HG03103 (cell line): ENCODE measurements around the gene MCM3AP.
"Not testable (repeated sequence)": the region's sequence is repeated elsewhere in the genome, so short reads cannot be mapped to it uniquely, and the experiment has no call there.

ENCODE experiments used
- ATAC-seq: cut with Tn5 transposase; IDR thresholded peaks from one replicate; pipeline ENCODE4 v1.9.1; 2021; ENCODE audit warnings: low read depth; ENCODE audit not compliant: unreplicated experiment

MCM3AP gene

GRCh38 chr21:46207006-46207919 lies 78.1 kb downstream of the MCM3AP start:
- ATAC-seq: no peak

DNA sequence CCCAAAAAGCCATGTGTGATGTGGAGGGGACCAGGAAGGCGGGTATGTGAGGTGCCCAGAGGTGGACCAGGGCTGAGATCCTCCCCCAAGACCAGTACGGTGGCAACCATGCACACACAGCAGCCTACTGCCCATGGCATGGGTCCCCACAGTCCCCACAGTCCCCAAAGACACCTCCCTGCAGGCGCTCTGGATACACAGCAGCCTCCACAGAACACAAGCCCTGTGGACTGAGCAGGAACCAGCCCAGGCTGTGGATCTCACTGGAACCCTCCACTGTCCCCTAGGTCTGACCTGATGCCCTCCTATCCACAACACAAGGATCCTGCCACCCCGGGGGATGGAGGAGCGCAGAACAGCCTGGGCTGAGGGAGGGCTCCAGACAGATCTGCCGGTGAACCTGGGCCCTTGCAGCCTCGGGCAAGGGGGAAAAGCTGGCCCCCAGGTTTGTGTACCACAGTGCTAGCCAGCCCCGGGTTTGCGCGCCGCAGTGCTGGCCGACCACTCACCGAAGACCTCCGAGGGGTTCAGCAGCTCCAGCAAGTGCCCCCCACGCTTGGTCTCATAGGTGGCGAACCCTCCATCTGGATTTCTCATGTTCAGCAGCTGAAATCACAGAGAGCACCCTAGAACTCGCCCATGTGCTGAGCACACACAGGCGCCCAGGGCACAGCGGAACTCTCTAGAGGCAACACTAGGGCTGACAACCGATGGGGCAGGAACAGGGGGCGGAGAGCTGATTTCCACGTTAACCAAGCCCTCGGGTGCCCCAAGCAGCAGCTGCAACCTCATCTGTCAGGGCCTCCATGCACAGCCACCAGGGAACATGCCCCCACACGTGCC lies 79.0 kb downstream of the MCM3AP start:
- ATAC-seq: no peak

DNA sequence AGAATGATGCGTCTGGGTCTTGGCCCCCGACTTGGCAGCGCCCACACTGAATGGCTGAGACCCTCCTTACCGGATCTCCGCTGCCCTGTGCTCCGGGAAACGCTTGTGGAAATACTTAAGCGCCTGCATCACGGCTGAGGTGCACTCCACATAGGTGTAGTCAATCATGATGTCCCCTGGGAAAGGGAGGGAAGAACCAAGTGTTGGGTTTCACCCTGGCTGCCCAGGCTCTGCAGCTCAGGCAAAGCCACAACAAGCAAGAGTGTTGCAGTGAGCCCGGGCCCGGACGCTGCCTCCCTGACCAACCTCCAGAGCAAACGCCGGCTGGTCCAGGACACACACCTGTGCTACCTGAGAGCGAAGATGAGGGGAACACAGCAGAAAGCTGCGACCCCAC lies 79.6 kb downstream of the MCM3AP start:
- no peak for ATAC-seq

DNA sequence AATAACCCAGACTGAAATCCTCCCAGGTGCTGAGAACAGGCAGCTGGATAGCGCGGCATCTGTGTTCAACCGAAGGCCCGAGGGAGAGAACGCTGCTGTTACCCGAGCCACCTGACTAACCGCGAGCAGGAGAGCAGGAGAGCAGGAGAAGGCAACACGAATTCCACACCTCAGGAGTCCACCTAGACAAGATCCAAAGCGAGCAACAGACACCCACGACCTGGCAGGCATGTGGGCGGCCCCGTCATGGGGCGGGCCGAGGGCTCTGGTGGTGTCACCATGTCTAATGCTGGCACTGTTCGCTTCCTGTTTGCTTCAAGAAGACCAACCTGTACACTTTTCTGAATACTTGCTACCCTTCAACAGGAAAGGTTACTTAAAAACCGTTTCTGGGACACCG lies 80.2 kb downstream of the MCM3AP start:
- no peak for ATAC-seq

DNA sequence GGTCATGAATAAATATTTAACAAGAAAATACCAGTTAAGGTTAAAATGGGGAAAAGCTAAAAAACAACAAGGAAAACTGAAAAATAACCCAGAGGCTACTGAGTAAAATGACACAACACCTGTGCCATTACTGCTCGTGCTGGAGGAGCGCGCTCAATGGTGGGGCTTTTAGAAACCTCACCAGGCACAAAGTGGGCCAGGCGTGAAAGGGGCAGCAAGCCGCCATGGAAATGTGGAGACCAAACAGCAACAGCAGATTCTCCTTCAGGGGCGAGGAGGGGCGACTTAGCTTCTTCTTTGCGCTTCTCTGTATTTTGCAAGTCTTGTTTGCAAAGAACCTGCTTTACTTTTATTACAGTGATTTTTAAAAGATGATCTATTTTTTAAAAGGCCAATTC lies 82.2 kb downstream of the MCM3AP start:
- no peak for ATAC-seq

- no peak for ATAC-seq
These were observed 82.7 kb downstream of the MCM3AP start for GRCh38 chr21:46202592-46203202.

DNA sequence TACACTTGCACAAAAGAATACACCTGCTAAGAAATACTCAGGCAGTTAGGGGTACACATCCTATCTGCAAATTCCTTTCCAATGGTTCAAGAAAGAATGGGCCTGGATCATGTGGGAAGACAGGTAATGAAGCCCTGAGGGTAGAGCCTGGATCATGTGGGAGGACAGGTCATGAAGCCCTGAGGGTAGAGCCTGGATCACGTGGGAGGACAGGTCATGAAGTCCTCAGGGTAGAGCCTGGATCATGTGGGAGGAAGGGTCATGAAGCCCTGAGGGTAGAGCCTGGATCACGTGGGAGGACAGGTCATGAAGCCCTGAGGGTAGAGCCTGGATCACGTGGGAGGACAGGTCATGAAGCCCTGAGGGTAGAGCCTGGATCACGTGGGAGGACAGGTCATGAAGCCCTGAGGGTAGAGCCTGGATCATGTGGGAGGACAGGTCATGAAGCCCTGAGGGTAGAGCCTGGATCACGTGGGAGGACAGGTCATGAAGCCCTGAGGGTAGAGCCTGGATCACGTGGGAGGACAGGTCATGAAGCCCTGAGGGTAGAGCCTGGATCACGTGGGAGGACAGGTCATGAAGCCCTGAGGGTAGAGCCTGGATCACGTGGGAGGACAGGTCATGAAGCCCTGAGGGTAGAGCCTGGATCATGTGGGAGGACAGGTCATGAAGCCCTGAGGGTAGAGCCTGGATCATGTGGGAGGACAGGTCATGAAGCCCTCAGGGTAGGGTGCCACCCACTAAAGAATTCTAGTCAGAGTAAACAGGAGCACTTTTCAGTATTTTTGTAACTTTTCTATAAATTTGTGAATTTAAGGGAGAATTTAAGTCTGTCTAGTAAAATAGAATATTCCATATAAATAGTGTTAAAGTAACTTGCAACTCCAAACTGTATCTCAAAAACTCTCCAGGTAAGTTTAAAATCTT lies 84.3 kb downstream of the MCM3AP start:
- ATAC-seq: not testable (repeated sequence)

- ATAC-seq: no peak
These were observed 85.7 kb downstream of the MCM3AP start for GRCh38 chr21:46199436-46200373.

- no peak for ATAC-seq
These were observed 88.7 kb downstream of the MCM3AP start for GRCh38 chr21:46196733-46197132.

GRCh38 chr21:46195595-46196195 lies 89.7 kb downstream of the MCM3AP start:
- no peak for ATAC-seq

- no peak for ATAC-seq
These were observed 90.8 kb downstream of the MCM3AP start for GRCh38 chr21:46194374-46195334.

- no peak for ATAC-seq
These were observed 91.5 kb downstream of the MCM3AP start for GRCh38 chr21:46193829-46194373.

- no peak for ATAC-seq
These were observed 93.5 kb downstream of the MCM3AP start for GRCh38 chr21:46191686-46192575.

- no peak for ATAC-seq
These were observed 94.1 kb downstream of the MCM3AP start for GRCh38 chr21:46191257-46191685.

DNA sequence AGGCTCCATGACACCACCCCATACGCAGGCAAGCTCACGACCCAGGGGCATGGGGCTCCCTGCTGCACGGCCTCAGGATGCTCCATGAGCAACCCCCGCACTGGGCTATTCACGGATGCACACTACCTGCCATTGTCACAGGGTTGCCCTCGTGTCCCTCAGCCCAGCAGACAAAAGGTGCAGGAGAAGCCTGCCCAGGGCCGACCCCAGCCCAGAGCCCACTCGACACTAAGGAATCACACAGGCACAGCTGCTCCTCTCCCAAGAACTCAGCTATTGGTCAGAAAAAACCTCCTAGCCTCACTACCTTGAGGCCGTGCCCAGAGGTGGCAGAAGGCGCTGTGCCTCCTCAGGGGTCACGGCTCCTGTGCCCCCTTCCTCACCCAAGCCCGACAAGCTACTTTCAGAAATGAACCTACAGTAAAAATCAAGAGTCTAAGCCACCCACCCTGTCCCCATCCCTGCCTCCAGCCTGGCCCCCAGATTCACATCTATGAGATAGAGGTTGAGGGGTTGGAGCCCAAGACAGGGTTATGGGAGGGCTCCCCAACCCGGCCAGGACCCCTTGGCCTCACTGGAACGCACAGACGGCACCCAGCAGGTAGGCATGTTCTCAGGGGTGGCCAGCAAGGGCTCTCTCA lies 94.8 kb downstream of the MCM3AP start:
- ATAC-seq: no peak
